NB4 (cell line): Measurements from ENCODE around the gene PIAS2.

Experiments used
- DNase-seq: peaks from one replicate; pipeline ENCODE4 v3.0.0; 2010; ENCODE audit warnings: low read depth
- H3K4me3 ChIP-seq: one replicate; pipeline ENCODE4 v1.5.1; 2011; ENCODE audit warnings: mild to moderate bottlenecking, low read depth, low read length, moderate library complexity
- CTCF ChIP-seq: IDR thresholded peaks from one replicate; pipeline ENCODE4 v1.5.1; 2012; ENCODE audit warnings: low read depth, low read length
- MAX ChIP-seq: IDR thresholded peaks from 2 replicates; pipeline ENCODE4 v1.6.1; 2011; ENCODE audit warnings: low read depth, low read length
- MYC ChIP-seq: IDR thresholded peaks from 2 replicates; pipeline ENCODE4 v1.6.1; 2011; ENCODE audit warnings: low read depth, low read length
- POLR2A ChIP-seq: IDR thresholded peaks from 2 replicates; pipeline ENCODE4 v1.6.1; 2011; ENCODE audit warnings: mild to moderate bottlenecking; ENCODE audit not compliant: insufficient read length; ENCODE audit errors: extremely low read depth

Gene PIAS2

GRCh38 chr18:46946656-46947282 lies 29.5 kb upstream of the PIAS2 start:
- TF ChIP-seq MAX = no peak
- TF ChIP-seq CTCF = no peak
- TF ChIP-seq MYC = no peak
- no peak for TF ChIP-seq POLR2A

GRCh38 chr18:46942646-46943045 lies 25.3 kb upstream of the PIAS2 start:
- TF ChIP-seq POLR2A = no peak
- TF ChIP-seq CTCF = no peak
- no peak for TF ChIP-seq MYC
- no peak for TF ChIP-seq MAX
- no peak for DNase-seq
- no peak overlapping the region for H3K4me3 ChIP-seq

More at GRCh38 chr18:46946656-46947282, 29.5 kb upstream of the PIAS2 start:
- no peak overlapping the region for H3K4me3 ChIP-seq
- DNase-seq = no peak

GRCh38 chr18:46939998-46940571 lies 22.8 kb upstream of the PIAS2 start:
- no peak overlapping the region for H3K4me3 ChIP-seq
- TF ChIP-seq CTCF (no peak), POLR2A (no peak), MAX (no peak), MYC (no peak)
- DNase-seq = no peak

GRCh38 chr18:46939337-46939963 lies 22.1 kb upstream of the PIAS2 start:
- no peak overlapping the region for H3K4me3 ChIP-seq
- peak; percentile 53 for DNase-seq

GRCh38 chr18:46920653-46921052 lies 3.3 kb upstream of the PIAS2 start:
- DNase-seq = no peak
- no peak overlapping the region for H3K4me3 ChIP-seq
- no peak for TF ChIP-seq CTCF
- no peak for TF ChIP-seq MAX
- TF ChIP-seq POLR2A = no peak

More at GRCh38 chr18:46939337-46939963, 22.1 kb upstream of the PIAS2 start:
- TF ChIP-seq MAX = no peak
- TF ChIP-seq MYC = no peak
- no peak for TF ChIP-seq CTCF
- no peak for TF ChIP-seq POLR2A
